ENCODE results near the gene ERP44. TPM values are rescaled to one million over a fixed set of nuclear protein-coding genes. Genes with fewer than 3 reads are reported as not detected.

ERP44 gene
- total RNA-seq, 1 donor from 2014 or later, result 27.0 TPM

GRCh38 chr9:100088202-100088601, 10.6 kb downstream of the ERP44 start:
- Histone ChIP-seq H3K36me3 (ENCODE audit: insufficient read depth, low read length) (no peaks in the 10 kb centered on the region), H3K9ac (ENCODE audit: low read length) (no peak overlapping the region), H2AFZ (ENCODE audit: low read depth, low read length) (no peak overlapping the region), H3K4me3 (ENCODE audit: insufficient read depth, low read depth, low read length) (no peak overlapping the region), H3K79me2 (ENCODE audit: insufficient read depth, low read length) (peaks cover 77% of the 10 kb centered on the region), H3K27ac (ENCODE audit: low read depth, low read length) (no peak overlapping the region), H4K20me1 (ENCODE audit: insufficient read depth, low read length) (peaks cover 98% of the 10 kb centered on the region), H3K4me1 (ENCODE audit: insufficient read depth, low read length) (peaks cover 15% of the 10 kb centered on the region), H3K4me2 (ENCODE audit: low read length) (no peak overlapping the region), H3K9me3 (ENCODE audit: insufficient read depth, low read depth, low read length) (no peaks in the 10 kb centered on the region), H3K27me3 (ENCODE audit: insufficient read depth, low read length) (peaks cover 5% of the 10 kb centered on the region)
- TF ChIP-seq CTCF (IDR thresholded peaks at IDR 0.05; ENCODE audit: insufficient read depth, low read depth, low read length) (no peak), EZH2 (IDR thresholded peaks at IDR 0.05; ENCODE audit: insufficient read depth, low read length) (no peak)
- no peak for FAIRE-seq
- Mint-ChIP-seq H3K9me3 (ENCODE audit: unreplicated experiment) (no peaks in the 10 kb centered on the region), H3K27me3 (ENCODE audit: low read depth, unreplicated experiment) (no peaks in the 10 kb centered on the region), H3K36me3 (ENCODE audit: low read depth, unreplicated experiment) (no peaks in the 10 kb centered on the region), H3K4me1 (ENCODE audit: low read depth, unreplicated experiment) (peaks cover 32% of the 10 kb centered on the region), H3K4me3 (ENCODE audit: unreplicated experiment) (no peak overlapping the region), H3K27ac (ENCODE audit: unreplicated experiment) (no peak overlapping the region)
- DNase-seq (ENCODE audit: low read depth), result no peak

GRCh38 chr9:100087218-100087617, 11.6 kb downstream of the ERP44 start:
- Histone ChIP-seq H2AFZ (ENCODE audit: low read depth, low read length) (no peak overlapping the region), H3K27me3 (ENCODE audit: insufficient read depth, low read length) (peaks cover 5% of the 10 kb centered on the region), H3K79me2 (ENCODE audit: insufficient read depth, low read length) (peaks cover 71% of the 10 kb centered on the region), H3K9ac (ENCODE audit: low read length) (no peak overlapping the region), H3K4me2 (ENCODE audit: low read length) (no peak overlapping the region), H4K20me1 (ENCODE audit: insufficient read depth, low read length) (peaks cover 98% of the 10 kb centered on the region), H3K4me1 (ENCODE audit: insufficient read depth, low read length) (peaks cover 22% of the 10 kb centered on the region), H3K9me3 (ENCODE audit: insufficient read depth, low read depth, low read length) (no peaks in the 10 kb centered on the region), H3K4me3 (ENCODE audit: insufficient read depth, low read depth, low read length) (no peak overlapping the region), H3K36me3 (ENCODE audit: insufficient read depth, low read length) (no peaks in the 10 kb centered on the region), H3K27ac (ENCODE audit: low read depth, low read length) (no peak overlapping the region)
- no peak for TF ChIP-seq EZH2 (IDR thresholded peaks at IDR 0.05; ENCODE audit: insufficient read depth, low read length)
- TF ChIP-seq CTCF (IDR thresholded peaks at IDR 0.05; ENCODE audit: insufficient read depth, low read depth, low read length), result no peak
- Mint-ChIP-seq H3K4me1 (ENCODE audit: low read depth, unreplicated experiment) (peaks cover 37% of the 10 kb centered on the region), H3K36me3 (ENCODE audit: low read depth, unreplicated experiment) (no peaks in the 10 kb centered on the region), H3K4me3 (ENCODE audit: unreplicated experiment) (no peak overlapping the region), H3K27ac (ENCODE audit: unreplicated experiment) (no peak overlapping the region), H3K27me3 (ENCODE audit: low read depth, unreplicated experiment) (no peaks in the 10 kb centered on the region), H3K9me3 (ENCODE audit: unreplicated experiment) (no peaks in the 10 kb centered on the region)
- FAIRE-seq (no peak), DNase-seq (ENCODE audit: low read depth) (peak; percentile 85)

- H3K36me3 ChIP-seq (ENCODE audit: insufficient read depth, low read length), result no peaks in the 10 kb centered on the region
- no peak overlapping the region for H3K27ac Mint-ChIP-seq (ENCODE audit: unreplicated experiment)
- H3K9ac ChIP-seq (ENCODE audit: low read length), result no peak overlapping the region
- no peak overlapping the region for H3K4me3 ChIP-seq (ENCODE audit: insufficient read depth, low read depth, low read length)
- no peak for FAIRE-seq
- H2AFZ ChIP-seq (ENCODE audit: low read depth, low read length), result no peak overlapping the region
- H3K27me3 ChIP-seq (ENCODE audit: insufficient read depth, low read length), result peaks cover 5% of the 10 kb centered on the region
- DNase-seq (ENCODE audit: low read depth), result no peak
- no peaks in the 10 kb centered on the region for H3K9me3 ChIP-seq (ENCODE audit: insufficient read depth, low read depth, low read length)
- H3K36me3 Mint-ChIP-seq (ENCODE audit: low read depth, unreplicated experiment), result no peaks in the 10 kb centered on the region
- no peaks in the 10 kb centered on the region for H3K9me3 Mint-ChIP-seq (ENCODE audit: unreplicated experiment)
- H4K20me1 ChIP-seq (ENCODE audit: insufficient read depth, low read length), result peaks cover 98% of the 10 kb centered on the region
- H3K27me3 Mint-ChIP-seq (ENCODE audit: low read depth, unreplicated experiment), result no peaks in the 10 kb centered on the region
- peaks cover 69% of the 10 kb centered on the region for H3K79me2 ChIP-seq (ENCODE audit: insufficient read depth, low read length)
- no peak overlapping the region for H3K27ac ChIP-seq (ENCODE audit: low read depth, low read length)
- peaks cover 22% of the 10 kb centered on the region for H3K4me1 ChIP-seq (ENCODE audit: insufficient read depth, low read length)
- TF ChIP-seq CTCF (IDR thresholded peaks at IDR 0.05; ENCODE audit: insufficient read depth, low read depth, low read length) (no peak), EZH2 (IDR thresholded peaks at IDR 0.05; ENCODE audit: insufficient read depth, low read length) (no peak)
- no peak overlapping the region for H3K4me3 Mint-ChIP-seq (ENCODE audit: unreplicated experiment)
- no peak overlapping the region for H3K4me2 ChIP-seq (ENCODE audit: low read length)
- peaks cover 36% of the 10 kb centered on the region for H3K4me1 Mint-ChIP-seq (ENCODE audit: low read depth, unreplicated experiment)
Observed at GRCh38 chr9:100086097-100086635, 12.6 kb downstream of the ERP44 start.

Data from astrocyte (in vitro differentiated cells and primary cell).